Brain microvascular endothelial cell (primary cell): ENCODE measurements around the gene TNRC6B.

Experiments used
- DNase-seq: peaks from one replicate; pipeline ENCODE4 v3.0.0-alpha.2; 2020
- H3K27ac ChIP-seq: fragments of 250-450 bp; sonication (Bioruptor Pico); 2 replicates; pipeline ENCODE4 v1.5.1; 2020; ENCODE audit warnings: mild to moderate bottlenecking, moderate library complexity
- H3K27me3 ChIP-seq: fragments of 250-450 bp; sonication (Bioruptor Pico); replicated peaks from 2 replicates; pipeline ENCODE4 v1.5.1; 2020; ENCODE audit warnings: mild to moderate bottlenecking
- H3K36me3 ChIP-seq: fragments of 250-450 bp; sonication (Bioruptor Pico); replicated peaks from 2 replicates; pipeline ENCODE4 v1.5.1; 2020; ENCODE audit warnings: mild to moderate bottlenecking
- H3K4me3 ChIP-seq: 2 replicates; pipeline ENCODE4 v1.5.1; 2011; ENCODE audit warnings: low read depth, mild to moderate bottlenecking, control low read depth, low read length, moderate library complexity
- in situ Hi-C: cut with HindIII; loops from 2 replicates; pipeline ENCODE4 v1.10.0; 2017; ENCODE audit warnings: low sequenced_read_pairs, low pct_ligation_motif_present
- TF ChIP-seq, protein P1 (sequence below): IDR thresholded peaks from 2 replicates; pipeline ENCODE4 v1.5.1; 2011; ENCODE audit warnings: low read depth, mild to moderate bottlenecking, moderate library complexity, low read length, control low read depth, inconsistent platforms; ENCODE audit errors: missing control alignments

TNRC6B gene

GRCh38 chr22:40263191-40263590 lies 85.5 kb downstream of the TNRC6B start:
- in situ Hi-C loops = no loop called here
- H3K4me3 ChIP-seq = no peak overlapping the region
- no peak overlapping the region for H3K27ac ChIP-seq
- TF ChIP-seq, protein P1, sequence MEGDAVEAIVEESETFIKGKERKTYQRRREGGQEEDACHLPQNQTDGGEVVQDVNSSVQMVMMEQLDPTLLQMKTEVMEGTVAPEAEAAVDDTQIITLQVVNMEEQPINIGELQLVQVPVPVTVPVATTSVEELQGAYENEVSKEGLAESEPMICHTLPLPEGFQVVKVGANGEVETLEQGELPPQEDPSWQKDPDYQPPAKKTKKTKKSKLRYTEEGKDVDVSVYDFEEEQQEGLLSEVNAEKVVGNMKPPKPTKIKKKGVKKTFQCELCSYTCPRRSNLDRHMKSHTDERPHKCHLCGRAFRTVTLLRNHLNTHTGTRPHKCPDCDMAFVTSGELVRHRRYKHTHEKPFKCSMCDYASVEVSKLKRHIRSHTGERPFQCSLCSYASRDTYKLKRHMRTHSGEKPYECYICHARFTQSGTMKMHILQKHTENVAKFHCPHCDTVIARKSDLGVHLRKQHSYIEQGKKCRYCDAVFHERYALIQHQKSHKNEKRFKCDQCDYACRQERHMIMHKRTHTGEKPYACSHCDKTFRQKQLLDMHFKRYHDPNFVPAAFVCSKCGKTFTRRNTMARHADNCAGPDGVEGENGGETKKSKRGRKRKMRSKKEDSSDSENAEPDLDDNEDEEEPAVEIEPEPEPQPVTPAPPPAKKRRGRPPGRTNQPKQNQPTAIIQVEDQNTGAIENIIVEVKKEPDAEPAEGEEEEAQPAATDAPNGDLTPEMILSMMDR = no peak
- H3K36me3 ChIP-seq = peaks cover 5% of the 10 kb centered on the region
- DNase-seq = peak; percentile 49
- H3K27me3 ChIP-seq = no peaks in the 10 kb centered on the region

GRCh38 chr22:40265783-40266182 lies 88.1 kb downstream of the TNRC6B start:
- DNase-seq = peak; percentile 6
- TF ChIP-seq, protein P1 = no peak
- Histone ChIP-seq H3K27ac (no peak overlapping the region), H3K36me3 (peaks cover 5% of the 10 kb centered on the region), H3K4me3 (no peak overlapping the region), H3K27me3 (no peaks in the 10 kb centered on the region)
- in situ Hi-C loops = no loop called here

DNA sequence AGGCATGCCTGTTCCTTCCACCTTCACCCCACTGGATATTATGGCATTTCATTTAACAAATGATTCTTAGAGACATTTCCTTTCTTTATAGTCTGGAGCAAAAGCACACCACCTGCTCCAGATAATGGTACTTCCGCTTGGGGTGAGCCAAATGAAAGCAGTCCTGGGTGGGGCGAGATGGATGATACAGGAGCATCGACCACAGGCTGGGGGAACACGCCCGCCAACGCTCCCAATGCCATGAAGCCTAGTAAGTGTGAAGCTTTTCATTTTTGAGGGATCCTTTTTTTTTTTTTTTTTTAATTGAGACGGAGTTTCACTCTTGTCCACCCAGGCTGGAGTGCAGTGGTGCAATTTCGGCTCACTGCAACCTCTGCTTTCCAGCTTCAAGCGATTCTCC lies 92.3 kb downstream of the TNRC6B start:
- Histone ChIP-seq H3K27ac (no peak overlapping the region), H3K27me3 (no peaks in the 10 kb centered on the region), H3K36me3 (no peaks in the 10 kb centered on the region), H3K4me3 (no peak overlapping the region)
- in situ Hi-C loops = no loop called here
- no peak for DNase-seq
- TF ChIP-seq, protein P1 = no peak

DNA sequence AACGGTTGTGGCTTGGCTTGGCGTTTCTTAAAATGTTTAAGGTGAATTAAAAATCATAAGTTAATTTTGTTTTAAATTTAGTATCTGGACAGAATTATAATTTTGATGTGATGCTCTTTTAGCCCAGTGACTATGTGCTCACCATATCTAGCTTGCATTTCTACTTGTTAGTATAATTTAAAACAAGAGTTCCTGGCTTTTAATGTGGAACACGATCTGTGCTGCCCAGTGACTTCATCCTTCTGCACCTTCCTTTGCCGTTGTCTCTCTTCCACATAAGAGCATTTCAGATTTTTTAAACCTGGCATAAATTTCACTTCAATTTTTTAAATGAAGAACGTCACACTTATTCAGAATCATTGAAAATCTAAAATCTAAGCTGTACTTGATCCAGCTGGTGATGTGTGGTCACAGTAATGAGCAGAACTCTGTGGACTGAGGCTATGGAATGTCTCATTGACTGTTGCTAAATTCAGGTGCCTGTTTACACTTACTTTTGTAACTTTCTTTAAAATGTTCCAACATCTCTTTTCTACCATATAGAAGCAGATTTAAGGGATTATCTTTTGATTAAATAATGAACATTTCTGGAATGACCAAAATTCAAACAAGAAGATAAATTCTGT lies 93.1 kb downstream of the TNRC6B start:
- Histone ChIP-seq H3K27ac (no peak overlapping the region), H3K36me3 (no peaks in the 10 kb centered on the region), H3K27me3 (no peaks in the 10 kb centered on the region), H3K4me3 (no peak overlapping the region)
- TF ChIP-seq, protein P1 = no peak
- in situ Hi-C loops = no loop called here
- no peak for DNase-seq

DNA sequence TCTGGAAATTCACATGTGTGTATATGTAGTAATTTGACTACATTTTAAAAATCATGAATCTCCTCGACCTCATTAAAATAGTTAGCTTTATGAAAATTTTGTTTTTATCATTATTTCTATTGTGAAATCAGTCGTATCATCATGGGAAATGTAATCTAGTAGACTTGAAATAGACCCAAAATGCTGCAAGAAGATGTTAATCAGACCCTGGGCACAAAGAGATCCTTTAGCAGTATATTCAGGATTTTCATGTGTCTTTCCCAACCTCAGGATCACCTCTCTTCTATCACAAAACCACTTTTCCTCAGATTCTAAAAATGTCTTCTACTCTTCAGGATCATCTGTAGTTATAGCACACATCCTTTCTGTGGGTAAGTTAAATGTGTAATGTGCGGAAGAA lies 93.7 kb downstream of the TNRC6B start:
- no peak overlapping the region for H3K27ac ChIP-seq
- TF ChIP-seq, protein P1 = no peak
- H3K36me3 ChIP-seq = no peaks in the 10 kb centered on the region
- in situ Hi-C loops = no loop called here
- no peaks in the 10 kb centered on the region for H3K27me3 ChIP-seq
- H3K4me3 ChIP-seq = no peak overlapping the region
- DNase-seq = no peak

- H3K27me3 ChIP-seq = no peaks in the 10 kb centered on the region
These were observed 95.6 kb downstream of the TNRC6B start for GRCh38 chr22:40273319-40273718.

More at GRCh38 chr22:40273319-40273718, 95.6 kb downstream of the TNRC6B start:
- TF ChIP-seq, protein P1 = no peak
- H3K27ac ChIP-seq = no peak overlapping the region
- DNase-seq = no peak
- H3K36me3 ChIP-seq = peaks cover 3% of the 10 kb centered on the region
- no peak overlapping the region for H3K4me3 ChIP-seq
- in situ Hi-C loops = no loop called here
